CD14-positive monocyte (primary cell): ENCODE results near the gene CCDC181. TPM values are rescaled to one million over a fixed set of nuclear protein-coding genes. Genes with fewer than 3 reads are reported as not detected.

Experiments
- DNase-seq, 3 donors: peaks; one replicate each; pipeline ENCODE4 v3.0.0-alpha.2; 2011 to 2022
- H2AFZ ChIP-seq: 2 replicates; pipeline ENCODE4 v1.6.0; 2012; ENCODE audit warnings: mild to moderate bottlenecking, low read depth, low read length, inconsistent platforms; ENCODE audit not compliant: insufficient read depth, poor library complexity, severe bottlenecking
- H3K27ac ChIP-seq, 2 donors: 1 replicate in 1 of 2; 2 replicates in 1 of 2; pipeline ENCODE4 v1.5.1; 2012 to 2013; ENCODE audit warnings: low read length in 2 of 2, control low read depth in 1 of 2, inconsistent platforms in 1 of 2, low read depth in 1 of 2, mild to moderate bottlenecking in 1 of 2
- H3K27me3 ChIP-seq, 2 donors: one replicate each; pipeline versions ENCODE4 v1.6.0 to v1.6.1; 2011 to 2013; ENCODE audit warnings: low read length in 2 of 2; ENCODE audit not compliant: control insufficient read depth in 2 of 2, insufficient read depth in 2 of 2
- H3K36me3 ChIP-seq, 2 donors: replicated peaks in 1 of 2; 1 replicate in 1 of 2; 2 replicates in 1 of 2; pipeline versions ENCODE4 v1.5.1 to v1.6.1; 2012 to 2013; ENCODE audit warnings: low read length in 2 of 2, control low read depth in 1 of 2, inconsistent platforms in 1 of 2, mild to moderate bottlenecking in 1 of 2; ENCODE audit not compliant: insufficient read depth in 2 of 2, control insufficient read depth in 1 of 2
- H3K4me1 ChIP-seq, 2 donors: 1 replicate in 1 of 2; 2 replicates in 1 of 2; pipeline versions ENCODE4 v1.5.1 to v1.6.1; 2012 to 2013; ENCODE audit warnings: low read length in 2 of 2, control low read depth in 1 of 2, inconsistent platforms in 1 of 2, mild to moderate bottlenecking in 1 of 2, moderate library complexity in 1 of 2; ENCODE audit not compliant: insufficient read depth in 2 of 2, control insufficient read depth in 1 of 2
- H3K4me2 ChIP-seq: replicated peaks from 2 replicates; pipeline ENCODE3; 2012; ENCODE audit warnings: low read length, moderate library complexity, mild to moderate bottlenecking; ENCODE audit not compliant: poor library complexity, severe bottlenecking; ENCODE audit errors: extremely low read depth
- H3K4me3 ChIP-seq, 3 experiments: fragments of 200-600 bp in 1 of 3; sonication (generic) in 1 of 3; replicated peaks in 1 of 3; 1 replicate in 2 of 3; 2 replicates in 1 of 3; pipeline ENCODE4 v1.5.1; 2011 to 2013; ENCODE audit warnings: low read length in 3 of 3, mild to moderate bottlenecking in 3 of 3, control low read depth in 2 of 3, low read depth in 2 of 3, inconsistent platforms in 1 of 3, moderate library complexity in 1 of 3
- H3K79me2 ChIP-seq: 2 replicates; pipeline ENCODE4 v1.6.0; 2012; ENCODE audit warnings: mild to moderate bottlenecking, control low read depth, inconsistent platforms, low read length, moderate library complexity; ENCODE audit not compliant: insufficient read depth
- H3K9ac ChIP-seq: 2 replicates; pipeline ENCODE4 v1.6.0; 2017; ENCODE audit warnings: low read length, mild to moderate bottlenecking; ENCODE audit not compliant: insufficient read depth, poor library complexity, severe bottlenecking
- H3K9me3 ChIP-seq, 2 donors: replicated peaks in 1 of 2; 1 replicate in 1 of 2; 2 replicates in 1 of 2; pipeline versions ENCODE4 v1.5.1 to v1.6.1; 2012 to 2013; ENCODE audit warnings: low read length in 2 of 2, control low read depth in 1 of 2; ENCODE audit not compliant: control insufficient read depth in 1 of 2, insufficient read depth in 1 of 2
- H4K20me1 ChIP-seq: 2 replicates; pipeline ENCODE4 v1.6.0; 2012; ENCODE audit warnings: mild to moderate bottlenecking, low read length, control low read depth, moderate library complexity; ENCODE audit not compliant: insufficient read depth
- H3K27ac Mint-ChIP-seq, 7 donors: one replicate each; pipeline ENCODE4 v1.8.0; 2020; ENCODE audit warnings: mild to moderate bottlenecking in 7 of 7, mixed read lengths in 7 of 7, moderate library complexity in 6 of 7, inconsistent platforms in 2 of 7
- H3K27me3 Mint-ChIP-seq, 3 donors: one replicate each; pipeline ENCODE4 v1.8.0; 2021 to 2022; ENCODE audit warnings: low read depth in 3 of 3, mild to moderate bottlenecking in 3 of 3, mixed read lengths in 3 of 3, moderate library complexity in 3 of 3, inconsistent platforms in 1 of 3
- H3K36me3 Mint-ChIP-seq, 2 donors: one replicate each; pipeline ENCODE4 v1.8.0; 2020; ENCODE audit warnings: mixed read lengths in 2 of 2, inconsistent platforms in 1 of 2, mild to moderate bottlenecking in 1 of 2
- H3K4me1 Mint-ChIP-seq: one replicate; pipeline ENCODE4 v1.8.0; 2020; ENCODE audit warnings: mild to moderate bottlenecking, mixed read lengths
- H3K4me3 Mint-ChIP-seq, 2 donors: one replicate each; pipeline ENCODE4 v1.8.0; 2020; ENCODE audit warnings: mild to moderate bottlenecking in 2 of 2, mixed read lengths in 2 of 2, moderate library complexity in 1 of 2
- H3K9me3 Mint-ChIP-seq, 7 donors: one replicate each; pipeline ENCODE4 v1.8.0; 2020 to 2022; ENCODE audit warnings: mixed read lengths in 7 of 7, mild to moderate bottlenecking in 6 of 7, moderate library complexity in 6 of 7, inconsistent platforms in 2 of 7
- CTCF ChIP-seq: fragments of 200-600 bp; IDR thresholded peaks from one replicate; pipeline ENCODE4 v1.8.0; 2022; ENCODE audit warnings: antibody characterized with exemption, mild to moderate bottlenecking
- WGBS: methylation state at CpG from one replicate; pipeline ENCODE4 v1.1.5; 2013; ENCODE audit warnings: missing lambda C conversion rate; ENCODE audit not compliant: insufficient coverage; 5-methylcytosine and 5-hydroxymethylcytosine counted together
- intact Hi-C, 2 donors: fragments of 100-400 bp; cut with micrococcal nuclease; formaldehyde crosslinking; loops; one replicate each; pipeline versions ENCODE4 v1.15.0 to v1.15.1; 2023
- polyA plus RNA-seq, 3 donors: library from polyadenylated mRNA; depleted of rRNA in 1 of 3; unstranded in 2 of 3; stranded (reverse) in 1 of 3; fragments of 300-500 nt in 2 of 3; fragments of >200 nt in 1 of 3; fragmentation: Illumina TruSeq in 2 of 3; gene quantifications; 1 replicate in 2 of 3; 2 replicates in 1 of 3; pipeline ENCODE4 v1.2.3, GENCODE V29; 2012 to 2021

CCDC181 gene
- polyA plus RNA-seq, 3 donors: not detected

DNA sequence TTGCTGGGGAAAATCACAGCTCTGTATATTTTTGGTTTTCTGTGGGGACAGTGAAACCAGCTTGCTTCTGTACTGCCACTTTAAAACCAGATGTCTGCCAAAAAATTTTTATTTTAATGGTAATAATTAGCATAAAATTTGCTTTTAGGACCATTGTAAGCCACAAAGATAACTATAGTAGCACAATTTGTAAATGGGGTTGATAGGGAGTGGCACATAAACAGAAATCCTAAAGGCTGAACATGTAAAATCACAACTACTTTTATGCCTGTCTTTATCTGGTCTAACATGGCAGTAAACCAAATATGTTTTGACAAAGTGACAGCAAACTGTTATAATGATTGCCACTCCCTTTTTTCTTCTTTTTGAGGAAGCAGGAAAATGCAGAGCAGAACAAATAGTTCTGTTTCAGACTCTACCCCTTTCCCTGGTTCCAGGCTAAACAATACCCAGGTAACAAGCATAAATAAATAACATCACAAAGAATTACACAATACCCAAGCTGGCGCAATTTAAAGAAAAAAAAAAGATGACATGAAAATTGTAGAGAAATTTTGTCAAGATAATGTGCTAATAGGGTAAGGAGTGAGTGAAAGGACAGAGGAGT is 24.0 kb upstream of the CCDC181 start:
- WGBS: no CpG with 5 or more reads among the region's 1 CpG

GRCh38 chr1:169443923-169444322 is 16.6 kb upstream of the CCDC181 start:
- Mint-ChIP-seq H3K27me3 (peaks cover 0 to 2% (median 2%) of the 10 kb centered on the region in 3 donors), H3K36me3 (no peaks in the 10 kb centered on the region), H3K27ac (no peak overlapping the region), H3K4me3 (no peak overlapping the region), H3K4me1 (no peaks in the 10 kb centered on the region), H3K9me3 (peaks cover 0 to 14% (median 10%) of the 10 kb centered on the region in 7 donors)
- no peaks in the 10 kb centered on the region for H3K27me3 ChIP-seq
- H3K27ac ChIP-seq: no peak overlapping the region
- intact Hi-C loops: no loop called here
- no peaks in the 10 kb centered on the region for H4K20me1 ChIP-seq
- H3K36me3 ChIP-seq: no peaks in the 10 kb centered on the region
- no peak overlapping the region for H3K4me2 ChIP-seq
- H3K4me1 ChIP-seq: no peaks in the 10 kb centered on the region
- no CpG with 5 or more reads among the region's 3 CpGs for WGBS
- no peak for TF ChIP-seq CTCF
- H2AFZ ChIP-seq: no peak overlapping the region
- H3K9me3 ChIP-seq: peaks cover 0 to 9% of the 10 kb centered on the region in 2 donors
- no peak overlapping the region for H3K4me3 ChIP-seq
- no peak overlapping the region for H3K9ac ChIP-seq
- no peak for DNase-seq
- no peaks in the 10 kb centered on the region for H3K79me2 ChIP-seq

More for the DNA sequence above, 24.0 kb upstream of the CCDC181 start:
- H3K4me3 Mint-ChIP-seq: no peak overlapping the region
- no peaks in the 10 kb centered on the region for H3K36me3 ChIP-seq
- H3K27me3 Mint-ChIP-seq: no peaks in the 10 kb centered on the region
- no peaks in the 10 kb centered on the region for H3K36me3 Mint-ChIP-seq
- H2AFZ ChIP-seq: no peak overlapping the region
- no peak overlapping the region for H3K27ac ChIP-seq
- H3K4me1 ChIP-seq: no peaks in the 10 kb centered on the region
- H4K20me1 ChIP-seq: no peaks in the 10 kb centered on the region
- H3K9me3 ChIP-seq: no peaks in the 10 kb centered on the region
- H3K27me3 ChIP-seq: no peaks in the 10 kb centered on the region
- H3K79me2 ChIP-seq: no peaks in the 10 kb centered on the region
- H3K4me1 Mint-ChIP-seq: peaks cover 9% of the 10 kb centered on the region
- TF ChIP-seq CTCF: no peak
- DNase-seq: no peak
- intact Hi-C loops: no loop called here
- no peak overlapping the region for H3K9ac ChIP-seq
- H3K9me3 Mint-ChIP-seq: peaks cover 0 to 3% (median 0%) of the 10 kb centered on the region in 7 donors
- H3K4me3 ChIP-seq: no peak overlapping the region
- H3K4me2 ChIP-seq: no peak overlapping the region
- H3K27ac Mint-ChIP-seq: no peak overlapping the region
